Stimulated activated naive B cell treated with anti-CD40 and anti-IgM and Interleukin-4, amounts not matched to agents 10 μg/mL and 1 μg/mL and 100 μg/mL, for 72 hours (primary cell): Measurements from ENCODE around the gene AFAP1L1.

Experiments used
- ATAC-seq, 2 donors: fragments of 150-1000 bp; cut with Tn5 transposase; replicated peaks; 2 replicates each; pipeline ENCODE4 v1.10.0; 2021; ENCODE audit warnings: moderate library complexity in 1 of 2
- DNase-seq: peaks from one replicate; pipeline ENCODE4 v3.0.0; 2021
- H3K27ac Mint-ChIP-seq: one replicate; pipeline ENCODE4 v1.8.0; 2022; ENCODE audit warnings: mild to moderate bottlenecking, mixed read lengths
- H3K27me3 Mint-ChIP-seq, 2 donors: one replicate each; pipeline ENCODE4 v1.8.0; 2022; ENCODE audit warnings: mixed read lengths in 2 of 2
- H3K36me3 Mint-ChIP-seq, 2 donors: one replicate each; pipeline ENCODE4 v1.8.0; 2022; ENCODE audit warnings: mixed read lengths in 2 of 2, mild to moderate bottlenecking in 1 of 2
- H3K4me1 Mint-ChIP-seq, 2 donors: one replicate each; pipeline ENCODE4 v1.8.0; 2022; ENCODE audit warnings: mixed read lengths in 2 of 2, mild to moderate bottlenecking in 1 of 2
- H3K4me3 Mint-ChIP-seq, 2 donors: one replicate each; pipeline ENCODE4 v1.8.0; 2022; ENCODE audit warnings: mild to moderate bottlenecking in 2 of 2, mixed read lengths in 2 of 2, moderate library complexity in 1 of 2
- H3K9me3 Mint-ChIP-seq, 2 donors: one replicate each; pipeline ENCODE4 v1.8.0; 2022; ENCODE audit warnings: mixed read lengths in 2 of 2, mild to moderate bottlenecking in 1 of 2

AFAP1L1 gene

DNA sequence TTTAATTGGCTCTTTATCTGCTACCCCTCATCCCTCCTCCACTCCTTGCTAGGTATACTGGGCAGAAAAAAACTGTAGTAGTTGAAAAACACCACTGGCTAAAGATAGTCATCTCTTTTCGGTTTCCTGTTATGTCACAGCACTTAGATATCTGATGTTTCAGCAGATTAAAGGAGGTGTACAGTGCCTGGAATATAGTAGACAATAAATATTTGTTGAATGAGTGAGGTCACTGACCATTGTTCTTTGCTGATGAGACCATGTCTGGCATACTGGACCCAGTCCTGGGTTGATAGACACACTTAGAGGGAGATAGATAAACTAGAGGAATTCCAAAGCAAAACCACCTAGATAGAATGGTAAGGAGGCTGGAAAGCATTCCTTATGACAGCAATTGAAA lies 76.9 kb downstream of the AFAP1L1 start:
- H3K27ac Mint-ChIP-seq, result no peak overlapping the region
- no peaks in the 10 kb centered on the region for H3K9me3 Mint-ChIP-seq
- DNase-seq (no peak), ATAC-seq (no peak)
- no peak overlapping the region for H3K4me3 Mint-ChIP-seq
- no peaks in the 10 kb centered on the region for H3K27me3 Mint-ChIP-seq
- H3K4me1 Mint-ChIP-seq, result peaks cover 14 to 41% of the 10 kb centered on the region in 2 donors
- peaks cover 38 to 58% of the 10 kb centered on the region in 2 donors for H3K36me3 Mint-ChIP-seq

DNA sequence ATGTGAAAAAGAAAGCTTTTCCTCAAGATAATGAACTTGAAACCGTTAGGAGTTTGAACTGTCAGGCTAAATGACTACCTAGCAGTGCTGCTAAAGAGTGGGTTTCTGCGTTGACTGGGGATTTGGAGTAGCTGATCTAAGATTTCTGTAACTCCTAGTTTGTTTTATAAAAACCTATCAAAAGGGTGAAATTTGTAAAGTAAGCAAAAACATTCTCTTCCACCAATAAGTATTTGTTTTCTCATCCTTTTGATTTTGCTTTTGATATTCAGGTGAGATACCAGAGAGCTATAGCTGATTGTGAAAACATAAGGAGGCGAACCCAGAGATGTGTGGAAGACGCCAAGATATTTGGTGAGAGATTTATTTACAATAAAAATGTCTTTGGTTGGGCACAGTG lies 77.7 kb downstream of the AFAP1L1 start:
- Mint-ChIP-seq H3K9me3 (no peaks in the 10 kb centered on the region), H3K36me3 (peaks cover 38 to 63% of the 10 kb centered on the region in 2 donors), H3K27ac (no peak overlapping the region), H3K4me1 (peaks cover 9 to 32% of the 10 kb centered on the region in 2 donors), H3K27me3 (no peaks in the 10 kb centered on the region), H3K4me3 (no peak overlapping the region)
- DNase-seq (no peak), ATAC-seq (no peak)

DNA sequence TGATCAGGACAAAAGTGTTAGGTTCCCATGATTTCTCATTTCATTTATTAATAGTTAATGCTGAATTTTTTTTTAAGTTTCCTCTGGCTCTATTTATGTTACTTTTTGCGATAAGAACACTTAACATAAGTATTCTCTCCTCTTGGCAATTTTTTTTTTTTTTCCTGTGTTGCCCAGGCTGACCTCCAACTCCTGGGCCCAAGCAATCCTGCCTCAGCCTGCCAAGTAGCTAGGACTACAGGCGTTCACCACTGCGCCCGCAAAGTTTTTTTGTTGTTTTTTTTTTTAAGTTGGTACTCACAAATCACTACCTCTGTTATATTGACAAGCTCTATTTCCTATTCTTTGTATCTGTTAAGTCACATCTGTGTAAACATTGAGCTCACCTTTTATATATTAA lies 80.5 kb downstream of the AFAP1L1 start:
- H3K36me3 Mint-ChIP-seq, result peaks cover 36 to 71% of the 10 kb centered on the region in 2 donors
- peaks cover 7 to 14% of the 10 kb centered on the region in 2 donors for H3K4me1 Mint-ChIP-seq
- H3K9me3 Mint-ChIP-seq, result no peaks in the 10 kb centered on the region
- DNase-seq (no peak), ATAC-seq (no peak)
- no peak overlapping the region for H3K27ac Mint-ChIP-seq
- H3K4me3 Mint-ChIP-seq, result no peak overlapping the region
- no peaks in the 10 kb centered on the region for H3K27me3 Mint-ChIP-seq

DNA sequence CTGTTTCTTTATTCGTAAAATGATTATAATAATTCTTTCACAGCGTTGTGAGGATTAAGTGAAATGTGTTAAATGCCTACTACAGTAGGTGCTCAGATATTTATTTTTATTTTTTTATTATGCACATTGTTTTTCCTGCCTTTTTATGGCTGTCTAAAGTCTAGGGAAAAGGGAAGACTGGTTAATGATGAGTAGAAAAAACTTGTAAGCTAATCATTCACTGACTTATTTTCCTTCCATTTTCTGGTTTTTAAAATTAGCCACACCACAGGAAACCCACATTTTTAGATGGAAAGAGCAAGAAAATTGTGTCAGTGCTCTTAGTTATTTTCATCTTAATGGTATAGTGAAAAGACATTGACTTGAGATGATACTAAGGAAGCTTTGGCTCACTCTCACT lies 82.3 kb downstream of the AFAP1L1 start:
- Mint-ChIP-seq H3K4me1 (peaks cover 9 to 24% of the 10 kb centered on the region in 2 donors), H3K27me3 (no peaks in the 10 kb centered on the region), H3K27ac (no peak overlapping the region), H3K4me3 (no peak overlapping the region), H3K9me3 (no peaks in the 10 kb centered on the region), H3K36me3 (peaks cover 31 to 61% of the 10 kb centered on the region in 2 donors)
- ATAC-seq, result no peak
- no peak for DNase-seq

DNA sequence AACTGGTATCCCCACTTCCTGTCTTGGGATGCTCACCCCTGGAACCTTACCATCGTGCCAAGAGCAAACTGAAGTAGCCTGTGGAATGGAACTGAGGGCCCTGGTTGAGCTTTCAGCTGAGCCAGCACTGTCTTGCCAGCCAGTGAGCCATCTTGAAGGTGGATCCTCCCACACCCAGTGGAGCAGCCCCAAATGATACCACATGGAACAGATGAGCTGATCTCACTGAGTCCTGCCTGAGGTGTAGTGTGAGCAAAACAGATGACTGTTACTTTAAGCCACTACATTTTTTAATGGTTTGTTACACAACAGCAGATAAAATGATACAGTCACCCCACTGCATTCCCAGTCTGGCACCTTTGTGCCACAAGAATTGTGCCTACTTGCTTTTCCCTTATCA lies 84.0 kb downstream of the AFAP1L1 start:
- H3K27ac Mint-ChIP-seq, result no peak overlapping the region

DNA sequence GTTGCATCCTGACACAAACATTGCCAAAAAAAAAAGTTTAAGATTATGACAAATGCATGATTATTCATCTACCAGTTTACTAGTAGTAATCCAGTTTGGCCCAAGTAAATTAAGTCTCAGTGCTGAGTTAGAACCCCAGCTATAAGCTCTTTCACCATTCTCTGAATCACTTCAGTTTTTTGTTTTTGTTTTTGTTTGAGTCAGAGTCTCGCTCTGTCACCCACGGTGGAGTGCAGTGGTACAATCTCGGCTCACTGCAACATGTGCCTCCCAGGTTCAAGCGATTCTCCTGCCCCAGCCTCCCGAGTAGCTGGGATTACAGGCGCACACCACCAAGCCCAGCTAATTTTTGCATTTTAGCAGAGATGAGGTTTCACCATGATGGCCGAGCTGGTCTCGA lies 84.7 kb downstream of the AFAP1L1 start:
- DNase-seq (no peak), ATAC-seq (no peak)
- H3K27me3 Mint-ChIP-seq, result no peaks in the 10 kb centered on the region
- no peak overlapping the region for H3K27ac Mint-ChIP-seq
- H3K4me3 Mint-ChIP-seq, result no peak overlapping the region
- H3K4me1 Mint-ChIP-seq, result peaks cover 17 to 30% of the 10 kb centered on the region in 2 donors
- H3K9me3 Mint-ChIP-seq, result no peaks in the 10 kb centered on the region
- H3K36me3 Mint-ChIP-seq, result peaks cover 16 to 43% of the 10 kb centered on the region in 2 donors

More for the DNA sequence above, 84.0 kb downstream of the AFAP1L1 start:
- H3K9me3 Mint-ChIP-seq, result no peaks in the 10 kb centered on the region
- no peaks in the 10 kb centered on the region for H3K27me3 Mint-ChIP-seq
- peaks cover 17 to 30% of the 10 kb centered on the region in 2 donors for H3K4me1 Mint-ChIP-seq
- ATAC-seq (no peak), DNase-seq (no peak)
- peaks cover 20 to 48% of the 10 kb centered on the region in 2 donors for H3K36me3 Mint-ChIP-seq
- H3K4me3 Mint-ChIP-seq, result no peak overlapping the region

DNA sequence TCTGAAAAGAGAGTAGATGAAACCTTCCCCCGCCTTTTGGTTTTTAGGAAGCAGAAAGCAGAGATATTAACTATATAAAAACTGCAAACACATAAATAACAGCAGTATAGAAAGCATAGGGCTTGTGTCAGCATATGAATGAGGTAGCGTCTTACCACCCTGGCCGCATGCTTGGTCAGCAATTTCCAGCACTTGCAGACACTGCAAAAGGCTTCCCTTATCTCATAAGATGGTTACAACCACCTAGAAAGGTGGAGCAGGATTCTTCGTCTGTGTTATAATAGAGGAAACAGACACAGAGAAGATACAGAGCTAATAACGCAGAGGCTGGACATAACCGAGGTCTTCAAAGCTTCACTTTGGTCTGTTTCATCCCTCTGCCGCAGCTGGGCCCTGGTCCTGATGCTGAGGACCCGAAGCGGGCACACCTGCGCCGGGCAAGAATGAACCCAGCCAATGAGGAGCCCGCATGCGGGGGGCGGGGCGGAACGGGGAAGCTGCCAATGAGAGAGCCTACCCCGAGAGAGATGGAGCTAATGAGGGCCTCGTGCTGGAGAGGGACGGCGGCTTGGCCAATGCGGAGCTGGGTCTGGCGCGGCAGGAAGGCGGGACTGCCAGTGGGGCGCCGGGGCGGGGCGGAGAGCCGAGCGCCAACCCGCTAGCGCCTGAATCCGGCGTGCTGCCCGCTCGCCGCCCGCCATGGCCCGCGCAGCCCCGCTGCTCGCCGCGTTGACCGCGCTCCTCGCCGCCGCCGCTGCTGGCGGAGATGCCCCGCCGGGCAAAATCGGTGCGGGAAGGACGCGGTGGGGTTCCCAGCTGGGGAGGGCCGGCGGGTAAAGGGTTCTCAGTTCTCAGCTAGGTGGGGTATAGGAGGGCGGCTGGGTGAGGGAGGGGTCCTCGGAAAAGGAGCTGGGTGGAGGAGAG lies 86.0 kb downstream of the AFAP1L1 start, which contains the start of gene PCYOX1L:
PCYOX1L (plus strand) TSS at position 677 of the 924 bp plus-strand sequence; CDS start at position 700, 23 bp downstream.
- ATAC-seq (peak; percentile 99), DNase-seq (peak; percentile 93)
- H3K27ac Mint-ChIP-seq, result peak within 1 kb of the TSS; percentile 95
- H3K4me1 Mint-ChIP-seq, result peaks cover 17 to 24% of the 10 kb centered on the region in 2 donors
- H3K27me3 Mint-ChIP-seq, result no peaks in the 10 kb centered on the region
- H3K9me3 Mint-ChIP-seq, result no peaks in the 10 kb centered on the region
- H3K36me3 Mint-ChIP-seq, result peaks cover 8 to 31% of the 10 kb centered on the region in 2 donors
- peak within 1 kb of the TSS; percentile 92 to 96 for H3K4me3 Mint-ChIP-seq

DNA sequence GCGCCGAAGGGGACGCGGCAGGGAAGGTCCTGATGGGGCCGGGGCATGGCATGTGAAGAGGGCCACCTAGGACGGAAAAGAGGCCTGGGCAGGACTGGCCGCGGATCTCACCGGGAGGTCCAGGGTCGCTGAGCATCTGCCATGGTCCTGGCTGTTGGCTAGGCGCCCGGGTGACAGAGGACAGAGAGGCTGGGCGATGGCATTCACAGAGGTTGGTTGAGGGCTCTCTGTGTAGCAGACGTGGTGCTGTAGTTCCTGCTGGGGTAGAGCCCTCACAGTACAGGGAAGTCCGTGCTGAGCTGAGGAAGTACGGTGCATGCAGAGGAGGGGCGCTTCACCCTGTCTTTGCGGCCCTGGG lies 86.6 kb downstream of the AFAP1L1 start:
- no peaks in the 10 kb centered on the region for H3K27me3 Mint-ChIP-seq
- peak overlapping the region; percentile 92 to 96 for H3K4me3 Mint-ChIP-seq
- peak overlapping the region; percentile 95 for H3K27ac Mint-ChIP-seq
- ATAC-seq (peak; percentile 47 to 48), DNase-seq (peak; percentile 7)
- H3K36me3 Mint-ChIP-seq, result peaks cover 8 to 31% of the 10 kb centered on the region in 2 donors
- H3K9me3 Mint-ChIP-seq, result no peaks in the 10 kb centered on the region
- H3K4me1 Mint-ChIP-seq, result peaks cover 17 to 24% of the 10 kb centered on the region in 2 donors

DNA sequence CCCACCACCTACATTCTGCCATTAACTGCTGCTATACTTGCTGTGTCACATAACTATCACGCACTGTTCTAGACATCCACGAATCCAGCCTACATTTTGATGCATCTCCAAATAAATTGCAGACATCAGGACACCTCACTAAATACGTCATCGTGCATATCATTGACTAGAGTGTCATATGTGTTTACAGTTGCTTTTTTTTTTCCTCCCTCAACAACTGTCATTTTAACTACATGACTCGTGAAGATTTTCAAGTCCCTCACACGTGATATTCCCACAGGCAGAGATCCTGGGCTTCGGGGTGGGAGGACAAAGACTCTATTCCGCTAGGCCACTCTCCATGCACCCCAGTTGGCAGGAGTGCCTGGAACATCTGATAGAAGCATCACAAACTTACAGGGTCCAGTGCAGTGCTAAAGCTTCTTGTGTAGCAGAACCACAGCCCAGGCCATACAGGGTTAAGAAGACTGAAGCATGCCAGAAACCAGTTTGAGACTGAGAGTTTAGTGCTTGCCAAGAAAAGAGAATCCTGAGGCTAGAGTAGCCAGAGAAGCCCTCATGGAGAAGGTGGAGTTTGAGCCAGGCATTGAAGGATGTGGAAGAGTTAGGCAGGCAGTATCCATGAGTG lies 87.3 kb downstream of the AFAP1L1 start:
- H3K27me3 Mint-ChIP-seq, result no peaks in the 10 kb centered on the region
- no peak for DNase-seq

DNA sequence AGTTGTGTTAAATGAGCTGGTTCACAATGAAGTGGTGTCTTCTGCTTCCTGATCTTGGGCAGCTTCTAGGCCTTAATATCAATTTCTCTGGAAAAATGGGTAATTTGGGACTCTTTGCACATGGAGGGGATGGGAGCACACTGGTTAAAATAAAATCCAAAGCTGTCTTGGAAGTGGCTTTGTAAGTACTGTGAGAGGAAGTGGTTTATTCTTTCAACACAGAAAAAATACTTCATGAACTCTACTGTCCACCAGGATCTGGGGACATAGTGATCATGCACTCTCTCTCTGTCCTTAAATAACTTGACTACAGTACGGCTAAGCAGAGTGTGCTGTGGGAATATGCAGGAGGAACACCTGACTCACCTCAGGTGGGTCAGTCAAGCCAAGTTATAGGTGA lies 88.6 kb downstream of the AFAP1L1 start:
- Mint-ChIP-seq H3K36me3 (peaks cover 9 to 29% of the 10 kb centered on the region in 2 donors), H3K4me3 (no peak overlapping the region), H3K9me3 (no peaks in the 10 kb centered on the region), H3K4me1 (peaks cover 15 to 24% of the 10 kb centered on the region in 2 donors), H3K27me3 (no peaks in the 10 kb centered on the region), H3K27ac (no peak overlapping the region)
- ATAC-seq (no peak), DNase-seq (no peak)

More for the DNA sequence above, 87.3 kb downstream of the AFAP1L1 start:
- Mint-ChIP-seq H3K4me1 (peaks cover 17 to 24% of the 10 kb centered on the region in 2 donors), H3K9me3 (no peaks in the 10 kb centered on the region), H3K36me3 (peaks cover 6 to 29% of the 10 kb centered on the region in 2 donors), H3K4me3 (peak overlapping the region; percentile 92 to 96), H3K27ac (no peak overlapping the region)
- ATAC-seq, result no peak

DNA sequence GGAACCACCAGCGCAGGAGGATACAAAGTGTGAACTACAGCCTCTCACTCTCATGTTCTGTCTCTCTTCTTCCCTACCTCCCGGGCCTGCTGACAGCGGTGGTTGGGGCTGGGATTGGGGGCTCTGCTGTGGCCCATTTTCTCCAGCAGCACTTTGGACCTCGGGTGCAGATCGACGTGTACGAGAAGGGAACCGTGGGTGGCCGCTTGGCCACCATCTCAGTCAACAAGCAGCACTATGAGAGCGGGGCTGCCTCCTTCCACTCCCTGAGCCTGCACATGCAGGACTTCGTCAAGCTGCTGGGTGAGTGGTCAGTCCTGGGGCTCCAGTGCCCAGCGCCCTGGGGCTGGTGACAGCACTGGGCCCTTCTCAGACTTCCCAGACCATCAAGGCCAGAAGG lies 90.9 kb downstream of the AFAP1L1 start:
- Mint-ChIP-seq H3K36me3 (peaks cover 13 to 33% of the 10 kb centered on the region in 2 donors), H3K4me1 (peaks cover 19 to 23% of the 10 kb centered on the region in 2 donors), H3K9me3 (no peaks in the 10 kb centered on the region), H3K27ac (peak overlapping the region; percentile 38), H3K27me3 (no peaks in the 10 kb centered on the region), H3K4me3 (no peak overlapping the region)
- DNase-seq (no peak), ATAC-seq (no peak)

DNA sequence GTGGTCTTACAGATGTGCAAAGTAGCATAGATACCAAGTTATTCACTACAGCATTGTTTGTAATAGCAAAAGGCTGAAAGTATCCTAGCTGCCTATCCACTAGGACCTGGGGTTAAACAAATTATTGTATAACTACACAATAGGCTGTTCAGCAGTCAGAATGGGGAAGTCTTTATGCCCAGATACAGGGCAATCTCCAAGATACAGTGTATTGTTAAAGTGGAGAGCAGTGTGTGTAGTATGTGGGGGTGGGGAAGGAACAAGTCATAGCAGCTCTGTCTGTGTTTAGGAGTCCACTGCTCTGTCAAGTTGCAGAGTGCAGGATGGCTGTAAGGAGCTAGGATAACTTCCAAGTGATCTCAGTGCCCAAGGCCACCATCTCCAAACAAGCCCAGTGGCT lies 91.7 kb downstream of the AFAP1L1 start:
- no peak overlapping the region for H3K4me3 Mint-ChIP-seq
- no peaks in the 10 kb centered on the region for H3K9me3 Mint-ChIP-seq
- H3K27ac Mint-ChIP-seq, result no peak overlapping the region
- no peak for DNase-seq
- no peaks in the 10 kb centered on the region for H3K27me3 Mint-ChIP-seq
- peaks cover 18 to 42% of the 10 kb centered on the region in 2 donors for H3K36me3 Mint-ChIP-seq
- no peak for ATAC-seq
- H3K4me1 Mint-ChIP-seq, result peaks cover 17 to 23% of the 10 kb centered on the region in 2 donors

DNA sequence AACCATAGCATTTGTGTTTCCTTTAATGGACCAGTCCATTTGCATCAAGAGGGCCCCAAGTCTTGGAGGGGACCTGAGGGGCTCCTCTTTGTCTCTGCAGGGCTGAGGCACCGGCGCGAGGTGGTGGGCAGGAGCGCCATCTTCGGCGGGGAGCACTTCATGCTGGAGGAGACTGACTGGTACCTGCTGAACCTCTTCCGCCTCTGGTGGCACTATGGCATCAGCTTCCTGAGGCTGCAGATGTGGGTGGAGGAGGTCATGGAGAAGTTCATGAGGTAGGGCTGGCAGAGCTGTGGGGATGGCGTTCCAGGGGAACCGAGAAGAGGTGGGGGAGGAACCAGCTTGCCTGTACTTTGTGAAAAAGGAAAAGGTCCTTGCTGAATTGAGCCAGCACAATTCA lies 92.3 kb downstream of the AFAP1L1 start:
- Mint-ChIP-seq H3K4me1 (peaks cover 13 to 17% of the 10 kb centered on the region in 2 donors), H3K4me3 (no peak overlapping the region), H3K27ac (no peak overlapping the region), H3K36me3 (peaks cover 21 to 43% of the 10 kb centered on the region in 2 donors), H3K27me3 (no peaks in the 10 kb centered on the region), H3K9me3 (no peaks in the 10 kb centered on the region)
- DNase-seq, result no peak
- no peak for ATAC-seq

DNA sequence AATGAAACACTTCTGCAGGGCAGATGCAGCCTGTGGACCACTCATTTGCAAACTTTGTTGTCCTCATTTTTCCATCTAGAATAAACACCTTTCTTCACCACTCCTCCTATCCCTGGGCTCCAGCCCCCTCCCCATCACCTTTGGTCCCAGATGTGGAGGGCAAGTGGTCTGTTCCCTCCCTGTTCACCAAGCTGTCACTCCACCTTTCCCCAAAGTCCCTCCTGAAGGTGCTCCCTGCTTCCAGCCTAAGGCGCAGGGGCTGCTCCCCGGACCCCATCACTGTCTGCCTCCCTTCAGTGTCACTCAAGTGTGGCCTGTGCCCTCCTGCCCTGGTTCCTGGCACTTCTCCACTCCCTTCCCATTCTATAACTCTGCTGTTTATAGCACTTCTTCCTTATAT lies 93.1 kb downstream of the AFAP1L1 start:
- no peak for ATAC-seq
- Mint-ChIP-seq H3K27me3 (no peaks in the 10 kb centered on the region), H3K9me3 (no peaks in the 10 kb centered on the region), H3K4me3 (no peak overlapping the region), H3K36me3 (peaks cover 21 to 43% of the 10 kb centered on the region in 2 donors), H3K4me1 (peaks cover 8 to 12% of the 10 kb centered on the region in 2 donors), H3K27ac (no peak overlapping the region)
- no peak for DNase-seq
